Brain microvascular endothelial cell (primary cell): ENCODE measurements around the gene NUP210L.
A peak's percentile ranks its signal among the peaks of the same experiment; 100 is the strongest.
"Not testable (repeated sequence)": the region's sequence is repeated elsewhere in the genome, so short reads cannot be mapped to it uniquely, and the experiment has no call there.

Experiments
- DNase-seq: peaks from one replicate; pipeline ENCODE4 v3.0.0-alpha.2; 2020
- H3K27ac ChIP-seq: fragments of 250-450 bp; sonication (Bioruptor Pico); 2 replicates; pipeline ENCODE4 v1.5.1; 2020; ENCODE audit warnings: mild to moderate bottlenecking, moderate library complexity
- H3K27me3 ChIP-seq: fragments of 250-450 bp; sonication (Bioruptor Pico); replicated peaks from 2 replicates; pipeline ENCODE4 v1.5.1; 2020; ENCODE audit warnings: mild to moderate bottlenecking
- H3K36me3 ChIP-seq: fragments of 250-450 bp; sonication (Bioruptor Pico); replicated peaks from 2 replicates; pipeline ENCODE4 v1.5.1; 2020; ENCODE audit warnings: mild to moderate bottlenecking
- H3K4me3 ChIP-seq: 2 replicates; pipeline ENCODE4 v1.5.1; 2011; ENCODE audit warnings: low read depth, mild to moderate bottlenecking, control low read depth, low read length, moderate library complexity
- CTCF ChIP-seq: IDR thresholded peaks from 2 replicates; pipeline ENCODE4 v1.5.1; 2011; ENCODE audit warnings: low read depth, mild to moderate bottlenecking, moderate library complexity, low read length, control low read depth, inconsistent platforms; ENCODE audit errors: missing control alignments
- in situ Hi-C: cut with HindIII; loops from 2 replicates; pipeline ENCODE4 v1.10.0; 2017; ENCODE audit warnings: low sequenced_read_pairs, low pct_ligation_motif_present

NUP210L gene

DNA sequence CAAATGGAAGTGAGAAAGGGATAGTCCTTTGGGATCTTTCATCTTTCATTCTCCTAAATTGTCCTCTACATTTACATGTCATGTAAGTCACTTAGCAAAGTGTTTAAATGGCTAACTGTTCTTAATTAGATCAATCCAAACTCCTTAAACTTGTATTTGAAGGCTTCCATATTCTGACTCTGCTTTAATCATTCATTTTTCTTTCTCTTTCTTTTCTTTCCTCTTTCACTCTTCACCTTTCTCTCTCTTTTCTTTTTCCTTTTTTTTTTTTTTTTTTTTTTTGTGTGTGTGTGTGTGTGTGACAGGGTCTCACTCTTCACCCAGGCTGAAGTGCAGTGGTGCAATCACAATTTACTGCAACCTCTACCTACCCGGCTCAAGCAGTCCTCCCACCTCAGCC lies 92.6 kb downstream of the NUP210L start:
- H3K27ac ChIP-seq, result no peak overlapping the region

GRCh38 chr1:154047436-154047835 lies 107.4 kb downstream of the NUP210L start:
- H3K36me3 ChIP-seq, H3K27me3 ChIP-seq, H3K4me3 ChIP-seq, in situ Hi-C loops, H3K27ac ChIP-seq, DNase-seq: not testable (repeated sequence)

More for the DNA sequence above, 92.6 kb downstream of the NUP210L start:
- no peaks in the 10 kb centered on the region for H3K36me3 ChIP-seq
- no peak for TF ChIP-seq CTCF
- in situ Hi-C loops, result no loop called here
- H3K4me3 ChIP-seq, result no peak overlapping the region
- no peak for DNase-seq
- H3K27me3 ChIP-seq, result no peaks in the 10 kb centered on the region

DNA sequence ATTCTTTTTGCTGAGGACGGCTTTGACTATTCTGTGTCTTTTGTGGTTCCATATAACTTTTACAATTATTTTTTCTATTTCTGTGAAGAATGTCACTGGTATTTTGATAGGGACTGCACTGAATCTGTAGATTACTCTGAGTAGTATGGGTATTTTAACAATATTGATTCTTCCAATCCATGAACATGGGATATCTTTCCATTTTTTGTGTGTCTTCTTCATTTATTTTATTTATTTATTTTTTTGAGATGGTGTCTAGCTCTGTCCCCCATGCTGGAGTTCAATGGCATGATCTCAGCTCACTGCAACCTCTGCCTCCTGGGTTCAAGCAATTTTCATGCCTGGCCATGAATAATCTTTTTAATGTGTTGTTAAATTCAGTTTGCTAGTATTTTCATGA lies 121.2 kb downstream of the NUP210L start:
- in situ Hi-C loops, H3K36me3 ChIP-seq, H3K4me3 ChIP-seq: not testable (repeated sequence)

DNA sequence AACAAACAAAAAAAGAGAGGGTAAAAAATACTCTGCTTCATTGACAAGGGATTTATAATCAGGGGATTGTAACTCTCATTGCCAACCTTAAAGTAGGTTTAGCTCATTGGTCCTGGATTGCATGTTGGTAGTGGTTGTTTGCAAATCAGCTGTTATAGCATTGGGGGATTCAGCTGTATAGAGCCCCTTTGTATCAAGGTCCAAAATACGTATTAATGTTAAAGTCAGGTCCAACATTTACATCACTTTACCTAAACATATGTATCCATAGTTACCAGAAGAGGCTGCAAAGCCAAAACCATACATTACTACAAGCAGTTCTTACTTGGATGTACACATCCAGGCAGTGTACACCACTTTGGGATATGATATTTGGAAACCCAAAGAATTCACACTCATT lies 134.9 kb downstream of the NUP210L start:
- Histone ChIP-seq H3K4me3 (no peak overlapping the region), H3K36me3 (no peaks in the 10 kb centered on the region), H3K27me3 (no peaks in the 10 kb centered on the region), H3K27ac (no peak overlapping the region)
- DNase-seq, result no peak
- in situ Hi-C loops, result no loop called here
- TF ChIP-seq CTCF, result no peak

More for the DNA sequence above, 121.2 kb downstream of the NUP210L start:
- not testable (repeated sequence) for H3K27ac ChIP-seq, DNase-seq, H3K27me3 ChIP-seq

- H3K27me3 ChIP-seq, result no peaks in the 10 kb centered on the region
- no peak for TF ChIP-seq CTCF
- no peak overlapping the region for H3K4me3 ChIP-seq
- no peak for DNase-seq
- in situ Hi-C loops, result no loop called here
- no peaks in the 10 kb centered on the region for H3K36me3 ChIP-seq
- H3K27ac ChIP-seq, result no peak overlapping the region
Measured at GRCh38 chr1:154019269-154019668, 135.6 kb downstream of the NUP210L start.

- in situ Hi-C loops, result no loop called here
- DNase-seq, result peak; percentile 62
- Histone ChIP-seq H3K27ac (no peak overlapping the region), H3K27me3 (no peaks in the 10 kb centered on the region), H3K4me3 (no peak overlapping the region), H3K36me3 (no peaks in the 10 kb centered on the region)
- no peak for TF ChIP-seq CTCF
Measured at GRCh38 chr1:154014154-154014907, 140.5 kb downstream of the NUP210L start.

GRCh38 chr1:154012543-154012942 lies 142.3 kb downstream of the NUP210L start:
- H3K4me3 ChIP-seq, H3K27ac ChIP-seq, DNase-seq, H3K36me3 ChIP-seq, in situ Hi-C loops, H3K27me3 ChIP-seq: not testable (repeated sequence)
